Hematopoietic multipotent progenitor cell (in vitro differentiated cells): ENCODE results near the gene SAXO2. TPM values are rescaled to one million over a fixed set of nuclear protein-coding genes. Genes with fewer than 3 reads are reported as not detected.
A peak's percentile ranks its signal among the peaks of the same experiment; 100 is the strongest.
"Not testable (repeated sequence)": the region's sequence is repeated elsewhere in the genome, so short reads cannot be mapped to it uniquely, and the experiment has no call there.

ENCODE experiments used
- DNase-seq, 3 donors: peaks; one replicate each; pipeline ENCODE4 v3.0.0-alpha.2; 2011 to 2015; ENCODE audit warnings: low read depth in 2 of 3, low spot score in 2 of 3
- total RNA-seq: library from RNA; depleted of rRNA; stranded (reverse); fragments of >200 nt; gene quantifications from one replicate; pipeline ENCODE4 v1.2.3, GENCODE V29; 2012

Gene SAXO2
- under 0.01 TPM for total RNA-seq

- DNase-seq = peak; percentile 68 to 87 (median 85)
These were observed at the start of gene SAXO2, which contains the start of gene EFL1 for GRCh38 chr15:82262422-82263026. TSS of gene SAXO2 (plus strand) at chr15:82262818. CDS start at chr15:82262880, 62 bp downstream. TSS of gene EFL1 (minus strand) at chr15:82262734. CDS start at chr15:82261778, 956 bp downstream.

- DNase-seq = not testable (repeated sequence)
These were observed 46.5 kb upstream of the SAXO2 start for GRCh38 chr15:82216092-82216491.

DNA sequence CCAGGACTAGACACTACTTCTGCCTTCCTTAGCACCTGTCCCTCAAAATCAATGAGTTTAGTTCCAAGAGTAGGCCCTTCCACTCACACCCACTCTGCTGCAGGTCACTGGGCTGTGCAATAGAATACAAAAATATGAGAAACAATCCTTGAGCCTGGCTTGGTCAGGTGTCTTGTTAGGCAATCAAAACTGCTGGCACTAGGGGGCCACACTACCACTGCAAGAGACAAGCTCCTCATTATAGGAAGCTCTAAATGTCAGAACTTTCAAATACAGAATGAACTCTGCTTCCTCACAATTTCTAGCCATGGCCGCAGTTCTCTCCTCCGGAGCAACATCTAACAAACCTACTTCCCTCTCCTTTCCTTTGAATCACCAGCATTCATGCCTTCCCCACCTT, 41.1 kb upstream of the SAXO2 start:
- DNase-seq = peak in 2 of 3 donors; percentile 47 to 79

GRCh38 chr15:82228750-82229149, 33.9 kb upstream of the SAXO2 start:
- DNase-seq = no peak

DNA sequence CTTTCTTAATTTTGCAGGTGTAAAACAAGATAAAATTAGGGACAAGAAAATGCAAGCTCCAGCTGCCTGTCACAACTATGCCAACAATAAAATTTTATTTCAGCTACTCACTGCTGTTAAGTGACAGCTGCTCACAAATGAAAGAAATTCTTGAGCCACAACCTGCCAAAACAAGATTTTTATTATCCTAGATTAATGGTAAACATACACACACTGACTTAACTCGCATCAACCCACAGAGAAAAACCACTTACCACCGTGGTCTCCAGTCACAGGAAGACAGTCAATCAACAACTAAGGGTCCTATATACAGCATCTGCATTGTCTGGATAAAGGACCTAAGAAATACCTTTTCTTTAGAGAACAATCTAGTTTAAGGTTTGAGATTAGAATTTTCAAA, 31.4 kb upstream of the SAXO2 start:
- DNase-seq = no peak

DNA sequence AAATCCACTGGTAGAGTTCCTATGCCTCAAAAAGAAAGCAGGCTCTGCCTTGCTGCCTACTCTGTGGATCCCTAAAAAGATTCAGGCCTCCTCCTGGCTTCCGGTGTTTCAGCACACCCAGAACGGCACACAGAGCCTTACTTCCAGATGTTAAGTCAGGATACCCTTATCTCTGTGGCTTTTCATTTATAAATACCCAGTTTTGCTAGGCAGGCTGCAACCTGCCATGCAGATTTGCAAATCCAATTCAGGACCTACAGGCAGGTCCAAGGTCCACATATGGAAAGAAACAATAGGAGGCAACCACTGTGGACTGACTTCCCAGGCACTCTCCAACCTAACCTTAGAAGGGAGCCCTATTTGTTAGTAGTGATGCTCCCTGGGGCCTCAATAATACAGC, 30.8 kb upstream of the SAXO2 start:
- DNase-seq = no peak

DNA sequence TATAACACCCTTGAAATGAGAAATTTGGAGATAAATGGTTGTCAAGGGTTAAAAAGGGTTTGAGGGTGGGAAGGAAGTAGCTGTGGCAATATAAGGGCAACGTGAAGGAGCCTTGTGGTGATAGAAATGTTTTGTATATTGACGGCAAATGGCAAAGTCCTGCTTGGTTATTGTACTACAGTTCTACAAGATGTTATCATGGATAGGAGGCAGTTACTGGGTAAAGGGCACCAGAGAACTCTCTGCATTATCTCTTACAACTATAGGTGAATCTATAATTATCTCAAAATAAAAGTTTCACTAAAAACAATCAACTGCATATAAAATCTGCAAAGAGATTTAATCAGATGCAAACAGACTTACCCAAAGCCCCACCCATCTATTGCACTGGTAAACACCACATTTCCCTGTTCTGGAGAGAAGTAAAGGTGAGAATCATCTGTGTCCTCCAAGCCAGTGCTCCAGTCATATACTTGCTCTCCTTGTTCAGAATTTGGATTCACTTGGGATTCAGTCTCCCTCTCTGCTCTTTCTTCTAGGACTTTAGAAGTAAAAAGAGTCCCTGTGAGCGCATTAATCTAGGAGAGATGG, 24.6 kb upstream of the SAXO2 start:
- not testable (repeated sequence) for DNase-seq

- DNase-seq = no peak
These were observed 22.8 kb upstream of the SAXO2 start for GRCh38 chr15:82239685-82240391.

DNA sequence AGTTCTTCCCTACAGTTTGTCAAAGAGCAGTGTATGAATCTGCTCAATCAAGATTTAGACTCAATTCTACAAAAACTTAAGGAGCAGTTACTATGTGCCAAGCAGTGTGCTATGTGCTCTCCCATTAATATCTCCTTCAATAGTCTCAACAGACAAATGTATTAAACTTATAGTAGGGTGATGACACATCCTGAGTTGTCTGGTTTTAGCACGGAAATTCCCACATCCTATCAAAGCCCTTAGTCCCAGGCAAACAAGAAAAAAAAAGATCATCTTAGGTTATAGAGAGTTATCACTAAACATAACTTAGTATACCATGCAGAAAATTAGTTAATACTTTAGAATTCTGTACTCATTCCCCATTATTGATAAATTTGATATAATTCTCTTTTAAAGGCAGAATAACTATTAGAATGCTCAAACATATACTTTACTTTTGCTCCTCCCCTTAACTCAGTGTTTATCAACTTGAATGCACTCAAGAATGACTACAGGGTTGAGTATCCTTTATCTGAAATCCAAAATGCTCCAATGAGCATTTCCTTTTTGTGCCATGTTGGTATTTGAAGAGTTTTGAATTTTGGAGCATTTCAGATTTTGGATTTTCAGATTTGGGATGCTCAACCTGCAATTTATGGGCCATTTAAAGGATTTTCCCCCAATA, 20.6 kb upstream of the SAXO2 start:
- not testable (repeated sequence) for DNase-seq

- DNase-seq = not testable (repeated sequence)
These were observed 19.0 kb upstream of the SAXO2 start for GRCh38 chr15:82243644-82244043.

DNA sequence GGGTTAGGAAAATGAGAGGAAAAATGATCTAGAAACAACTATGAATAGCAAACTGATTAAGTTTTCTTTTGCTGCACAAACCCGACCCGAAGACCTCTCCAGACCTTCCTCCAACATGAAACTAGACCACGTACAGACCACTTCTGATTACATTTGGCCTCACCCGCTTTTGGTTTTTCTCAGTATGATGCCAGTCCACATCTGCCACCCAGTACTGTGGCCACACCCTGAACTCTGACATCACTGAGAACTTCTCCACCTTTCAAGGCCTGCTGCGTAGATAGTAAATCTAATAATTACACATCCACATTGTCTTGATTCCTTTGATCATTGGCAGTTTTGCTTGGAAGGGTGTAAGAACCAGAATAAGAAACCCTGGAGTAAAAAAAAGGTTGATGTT, 16.7 kb upstream of the SAXO2 start:
- DNase-seq = not testable (repeated sequence)

GRCh38 chr15:82248261-82248660, 14.4 kb upstream of the SAXO2 start:
- not testable (repeated sequence) for DNase-seq

DNA sequence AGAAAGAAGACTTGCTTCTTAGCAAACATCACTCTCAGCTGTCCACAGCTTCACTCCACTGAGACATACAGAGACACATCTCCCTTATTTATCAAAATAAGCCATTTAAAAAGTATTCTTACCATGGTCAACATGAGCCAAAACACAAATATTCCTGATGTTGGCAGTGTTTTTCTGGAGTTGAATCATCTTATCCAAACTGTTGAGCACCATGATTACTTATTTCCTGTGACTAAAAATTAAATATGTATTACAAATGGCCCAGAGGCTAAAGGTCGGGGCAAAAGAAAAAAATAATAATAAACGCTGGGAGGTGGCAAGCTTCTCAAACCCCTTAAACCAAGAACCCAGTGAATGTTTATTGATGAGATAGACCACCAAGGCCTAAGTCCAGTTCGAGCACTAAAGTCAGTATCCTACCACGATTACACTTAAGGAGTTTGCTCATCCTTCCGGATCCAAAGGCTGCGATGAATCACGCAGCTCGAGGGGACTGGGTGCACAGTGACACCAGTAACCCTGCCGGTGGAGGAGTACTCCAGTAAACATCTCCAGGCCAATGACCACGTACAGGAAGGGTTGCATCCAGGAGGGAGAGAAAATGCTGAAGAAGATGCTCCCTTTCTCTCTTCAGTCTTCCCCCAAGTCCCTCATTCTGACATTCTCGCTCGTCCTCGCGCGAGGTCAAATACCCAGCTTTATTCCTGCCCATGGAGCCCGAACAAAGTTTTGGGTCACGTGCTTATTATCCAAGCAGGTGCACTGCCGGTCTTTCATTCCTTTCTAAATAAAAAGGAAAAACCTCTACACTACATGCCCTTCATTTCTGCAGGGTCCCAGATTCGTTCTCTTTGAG, 824 bp upstream of the SAXO2 start:
- peak in 2 of 3 donors; percentile 9 to 33 for DNase-seq

DNA sequence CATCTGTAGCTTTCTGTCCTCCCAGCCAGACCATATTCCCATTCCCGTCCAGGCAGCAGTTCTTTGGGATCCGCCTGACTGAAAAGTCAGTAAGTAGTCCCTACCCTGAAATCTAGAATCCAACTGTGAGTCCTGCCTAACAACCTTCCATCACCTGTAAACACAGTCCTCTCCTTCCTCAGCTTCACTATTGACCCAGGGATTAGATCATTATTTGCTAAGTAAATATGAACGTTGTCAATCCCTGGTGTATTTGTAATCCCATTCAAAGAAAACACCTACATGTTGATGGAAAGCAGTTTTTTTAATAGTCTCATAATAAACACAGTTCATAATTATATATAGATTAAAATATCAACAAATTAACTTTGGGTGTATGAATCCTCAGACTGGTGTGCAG, 732 bp downstream of the SAXO2 start:
- DNase-seq = no peak

- DNase-seq = not testable (repeated sequence)
These were observed 4.5 kb downstream of the SAXO2 start for GRCh38 chr15:82267137-82267536.

DNA sequence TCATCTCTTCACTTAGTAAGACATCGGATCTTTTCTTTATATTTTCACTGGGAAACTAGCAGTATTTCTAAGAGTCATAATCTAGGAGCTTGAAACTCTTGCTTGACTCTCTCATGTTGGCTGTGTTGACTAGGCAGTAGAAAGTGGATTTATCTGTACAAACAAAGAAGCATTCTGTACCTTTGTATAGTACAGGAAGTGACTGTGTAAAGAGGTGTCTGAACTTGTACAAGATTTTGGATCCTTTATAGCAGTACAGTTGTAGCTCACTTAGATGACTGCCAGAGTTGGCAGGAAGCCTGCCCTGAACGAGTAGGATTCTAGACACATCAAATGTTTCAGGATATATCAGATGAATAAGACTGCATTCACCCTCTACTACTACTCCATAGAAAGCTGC, 5.8 kb downstream of the SAXO2 start:
- DNase-seq = not testable (repeated sequence)

GRCh38 chr15:82272154-82272553, 9.5 kb downstream of the SAXO2 start:
- peak in 1 of 3 donors; percentile 4 for DNase-seq

GRCh38 chr15:82275410-82275809, 12.8 kb downstream of the SAXO2 start:
- no peak for DNase-seq

GRCh38 chr15:82281276-82281675, 18.7 kb downstream of the SAXO2 start:
- DNase-seq = not testable (repeated sequence)

DNA sequence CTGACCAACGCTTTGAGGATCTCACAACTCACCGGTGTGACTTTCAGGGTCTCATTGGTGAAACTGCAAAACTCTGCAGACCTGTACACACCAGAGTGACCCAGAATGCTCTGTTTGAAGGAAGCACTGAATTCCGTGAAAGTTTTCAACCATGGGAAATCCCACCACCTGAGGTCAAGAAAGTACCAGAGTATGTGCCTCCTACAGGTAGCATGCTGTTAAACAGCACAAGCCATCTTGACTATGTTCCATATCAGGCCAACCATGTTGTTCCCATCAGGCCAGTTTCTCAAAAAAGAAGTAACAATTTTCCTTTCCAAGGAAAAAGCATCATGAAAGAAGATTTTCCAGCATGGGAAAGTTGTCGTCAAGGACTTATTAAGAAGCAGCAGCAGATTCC, 19.8 kb downstream of the SAXO2 start:
- DNase-seq = not testable (repeated sequence)
